Neural crest cell (in vitro differentiated cells): ENCODE results near the gene LYST. TPM values are rescaled to one million over a fixed set of nuclear protein-coding genes. Genes with fewer than 3 reads are reported as not detected.

Source experiments
- DNase-seq: peaks from one replicate; pipeline ENCODE4 v3.0.0; 2021; ENCODE audit warnings: low read depth, mixed read lengths, low spot score
- H3K27ac Mint-ChIP-seq: one replicate; pipeline ENCODE4 v1.8.0; 2021; ENCODE audit warnings: mild to moderate bottlenecking, mixed read lengths; ENCODE audit not compliant: unreplicated experiment
- H3K27me3 Mint-ChIP-seq: 2 replicates; pipeline ENCODE4 v1.8.0; 2021; ENCODE audit warnings: low read depth, mild to moderate bottlenecking, mixed read lengths
- H3K36me3 Mint-ChIP-seq: 2 replicates; pipeline ENCODE4 v1.8.0; 2021; ENCODE audit warnings: low read depth, mild to moderate bottlenecking, mixed read lengths
- H3K4me1 Mint-ChIP-seq: 2 replicates; pipeline ENCODE4 v1.8.0; 2021; ENCODE audit warnings: mixed read lengths
- H3K4me3 Mint-ChIP-seq: one replicate; pipeline ENCODE4 v1.8.0; 2021; ENCODE audit warnings: mild to moderate bottlenecking, mixed read lengths
- H3K9me3 Mint-ChIP-seq: 2 replicates; pipeline ENCODE4 v1.8.0; 2021; ENCODE audit warnings: mixed read lengths
- total RNA-seq: library from RNA; stranded (reverse); gene quantifications from 2 replicates; pipeline ENCODE4 v1.2.1, GENCODE V29; 2021
- TF ChIP-seq, protein P1 (sequence below): fragments of 200-600 bp; sonication (generic); conservative IDR thresholded peaks from 2 replicates; pipeline ENCODE4 v1.5.0; 2021; ENCODE audit warnings: antibody characterized with exemption, mild to moderate bottlenecking

The LYST gene
- total RNA-seq, 1 donor from 2014 or later = 5.3 TPM

DNA sequence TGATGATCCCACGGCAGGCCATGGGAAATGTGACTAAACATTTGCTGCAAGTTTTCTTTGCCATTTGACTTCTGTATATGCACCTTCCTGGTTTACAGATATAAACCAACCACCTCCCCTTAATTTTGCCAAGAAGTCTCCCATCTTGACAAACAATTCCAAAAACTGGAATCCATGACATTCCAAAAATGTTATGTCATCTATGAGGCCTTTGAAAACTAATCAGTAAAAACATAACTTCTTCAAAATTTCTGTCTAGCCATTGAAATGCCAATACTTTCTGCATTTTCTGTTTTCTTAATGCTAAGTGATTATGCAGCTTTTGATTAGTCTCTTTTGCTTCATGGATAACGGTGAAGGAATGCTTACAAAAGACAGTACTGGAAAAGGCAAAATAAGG, 84.1 kb downstream of the LYST start:
- no peaks in the 10 kb centered on the region for H3K9me3 Mint-ChIP-seq
- H3K4me1 Mint-ChIP-seq = no peaks in the 10 kb centered on the region
- no peaks in the 10 kb centered on the region for H3K27me3 Mint-ChIP-seq
- TF ChIP-seq, protein P1, sequence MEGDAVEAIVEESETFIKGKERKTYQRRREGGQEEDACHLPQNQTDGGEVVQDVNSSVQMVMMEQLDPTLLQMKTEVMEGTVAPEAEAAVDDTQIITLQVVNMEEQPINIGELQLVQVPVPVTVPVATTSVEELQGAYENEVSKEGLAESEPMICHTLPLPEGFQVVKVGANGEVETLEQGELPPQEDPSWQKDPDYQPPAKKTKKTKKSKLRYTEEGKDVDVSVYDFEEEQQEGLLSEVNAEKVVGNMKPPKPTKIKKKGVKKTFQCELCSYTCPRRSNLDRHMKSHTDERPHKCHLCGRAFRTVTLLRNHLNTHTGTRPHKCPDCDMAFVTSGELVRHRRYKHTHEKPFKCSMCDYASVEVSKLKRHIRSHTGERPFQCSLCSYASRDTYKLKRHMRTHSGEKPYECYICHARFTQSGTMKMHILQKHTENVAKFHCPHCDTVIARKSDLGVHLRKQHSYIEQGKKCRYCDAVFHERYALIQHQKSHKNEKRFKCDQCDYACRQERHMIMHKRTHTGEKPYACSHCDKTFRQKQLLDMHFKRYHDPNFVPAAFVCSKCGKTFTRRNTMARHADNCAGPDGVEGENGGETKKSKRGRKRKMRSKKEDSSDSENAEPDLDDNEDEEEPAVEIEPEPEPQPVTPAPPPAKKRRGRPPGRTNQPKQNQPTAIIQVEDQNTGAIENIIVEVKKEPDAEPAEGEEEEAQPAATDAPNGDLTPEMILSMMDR = no peak
- H3K27ac Mint-ChIP-seq = no peak overlapping the region
- no peaks in the 10 kb centered on the region for H3K36me3 Mint-ChIP-seq
- no peak for DNase-seq
- no peak overlapping the region for H3K4me3 Mint-ChIP-seq

DNA sequence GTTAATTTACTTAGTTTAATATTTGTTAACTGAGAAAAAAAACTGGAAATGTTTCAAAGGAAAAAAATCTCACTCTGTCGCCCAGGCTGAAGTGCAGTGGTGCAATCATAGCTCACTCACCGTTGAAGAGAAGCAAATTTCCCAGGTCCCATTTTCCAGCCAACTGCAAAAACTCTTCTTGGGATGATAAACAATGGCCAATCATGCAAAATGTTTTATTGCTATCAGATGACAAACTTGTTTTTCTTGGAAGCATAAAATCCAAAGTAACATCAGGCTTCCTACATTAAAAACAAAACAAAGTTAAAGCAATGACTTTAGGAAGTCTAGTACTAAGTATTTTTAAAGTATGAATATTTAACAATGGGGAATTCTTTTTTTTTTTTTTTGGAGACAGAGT, 84.9 kb downstream of the LYST start:
- no peak for DNase-seq
- H3K27me3 Mint-ChIP-seq = no peaks in the 10 kb centered on the region
- no peaks in the 10 kb centered on the region for H3K9me3 Mint-ChIP-seq
- H3K36me3 Mint-ChIP-seq = no peaks in the 10 kb centered on the region
- no peak overlapping the region for H3K27ac Mint-ChIP-seq
- TF ChIP-seq, protein P1 = no peak
- H3K4me3 Mint-ChIP-seq = no peak overlapping the region
- no peaks in the 10 kb centered on the region for H3K4me1 Mint-ChIP-seq

DNA sequence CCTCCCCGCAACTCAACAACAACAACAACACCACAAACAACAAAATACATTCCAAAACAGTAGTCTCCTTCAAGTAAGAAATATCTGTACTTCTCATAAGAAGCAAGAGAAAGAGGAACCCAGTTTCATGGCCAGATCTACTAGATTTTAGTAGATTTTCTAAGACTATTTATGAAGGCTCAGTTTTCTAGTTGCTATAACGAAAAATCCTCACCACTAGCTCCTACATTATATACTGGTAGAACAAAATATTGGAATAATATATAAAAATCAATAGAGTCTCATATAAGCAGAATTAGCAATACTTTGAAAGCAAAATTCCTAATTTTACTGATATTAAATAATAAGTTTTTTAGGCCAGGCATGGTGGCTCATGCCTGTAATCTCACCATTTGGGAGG, 86.9 kb downstream of the LYST start:
- no peaks in the 10 kb centered on the region for H3K36me3 Mint-ChIP-seq
- TF ChIP-seq, protein P1 = no peak
- no peaks in the 10 kb centered on the region for H3K27me3 Mint-ChIP-seq
- no peak overlapping the region for H3K27ac Mint-ChIP-seq
- H3K4me3 Mint-ChIP-seq = no peak overlapping the region
- no peaks in the 10 kb centered on the region for H3K4me1 Mint-ChIP-seq
- no peaks in the 10 kb centered on the region for H3K9me3 Mint-ChIP-seq
- no peak for DNase-seq

DNA sequence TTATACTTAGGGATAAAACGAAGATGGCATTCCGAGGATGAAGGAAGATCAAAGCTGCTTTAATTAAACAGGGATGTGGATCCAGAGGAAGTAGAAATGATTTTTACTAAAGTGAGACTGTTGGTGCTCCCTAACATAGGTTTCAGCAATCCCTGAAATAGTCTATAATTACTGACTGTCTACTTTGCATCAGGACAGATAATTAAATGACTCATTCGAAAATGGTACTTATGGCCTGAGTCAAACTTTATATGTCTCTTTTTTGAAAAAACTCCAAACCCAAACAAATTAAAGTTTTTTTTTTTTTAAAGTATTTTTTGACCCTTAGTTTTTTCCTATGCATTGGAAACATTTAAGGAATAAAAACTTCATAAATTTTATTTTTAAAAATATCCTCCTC, 90.3 kb downstream of the LYST start:
- no peak overlapping the region for H3K27ac Mint-ChIP-seq
- H3K9me3 Mint-ChIP-seq = no peaks in the 10 kb centered on the region
- TF ChIP-seq, protein P1 = no peak
- no peak overlapping the region for H3K4me3 Mint-ChIP-seq
- H3K27me3 Mint-ChIP-seq = no peaks in the 10 kb centered on the region
- H3K4me1 Mint-ChIP-seq = no peaks in the 10 kb centered on the region
- no peak for DNase-seq
- no peaks in the 10 kb centered on the region for H3K36me3 Mint-ChIP-seq

DNA sequence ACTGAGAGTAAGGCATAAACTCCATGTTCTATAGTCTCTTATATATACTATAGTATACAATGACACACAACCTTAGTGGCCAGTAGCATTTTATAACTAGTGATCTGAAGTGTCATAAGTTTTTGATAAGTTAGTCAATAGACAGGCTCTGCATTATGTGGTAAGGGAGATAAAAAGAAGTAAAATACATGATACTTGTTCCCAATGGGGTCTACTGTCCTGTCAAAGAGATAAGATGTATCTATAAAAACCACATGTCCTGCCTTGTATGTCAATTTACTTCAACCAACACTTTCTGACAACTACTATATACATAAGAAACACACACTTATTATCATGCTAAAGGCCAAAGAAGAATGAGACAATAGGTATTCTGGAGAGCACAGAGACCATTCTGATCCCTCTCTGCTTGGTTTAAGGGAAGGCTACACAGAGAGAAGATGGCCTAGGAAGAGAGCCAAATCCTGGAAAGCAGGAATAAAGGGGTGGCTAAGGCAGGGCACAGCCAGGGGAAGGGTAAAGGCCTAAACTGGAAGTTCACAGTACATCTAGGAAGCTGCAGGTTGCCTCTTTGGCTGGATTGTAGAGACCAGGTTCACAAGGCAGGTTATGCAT, 91.4 kb downstream of the LYST start:
- no peak overlapping the region for H3K27ac Mint-ChIP-seq
- no peak for DNase-seq
- no peaks in the 10 kb centered on the region for H3K36me3 Mint-ChIP-seq
- H3K4me1 Mint-ChIP-seq = no peaks in the 10 kb centered on the region
- TF ChIP-seq, protein P1 = no peak
- no peaks in the 10 kb centered on the region for H3K27me3 Mint-ChIP-seq
- H3K9me3 Mint-ChIP-seq = no peaks in the 10 kb centered on the region
- H3K4me3 Mint-ChIP-seq = no peak overlapping the region
